ENCODE measurements around the gene CXCL8. TPM values are rescaled to one million over a fixed set of nuclear protein-coding genes. Genes with fewer than 3 reads are reported as not detected.
"Not testable (repeated sequence)": the region's sequence is repeated elsewhere in the genome, so short reads cannot be mapped to it uniquely, and the experiment has no call there.

The CXCL8 gene
- total RNA-seq, 2 donors from 2014 or later: 11.9 to 14.5 TPM

- Mint-ChIP-seq H3K4me3 (no peak overlapping the region), H3K27me3 (peaks cover 7% of the 10 kb centered on the region), H3K36me3 (ENCODE audit: low read depth) (no peaks in the 10 kb centered on the region), H3K27ac (no peak overlapping the region), H3K4me1 (no peaks in the 10 kb centered on the region), H3K9me3 (no peaks in the 10 kb centered on the region)
- no peak for ATAC-seq (replicated peaks)
Observed at GRCh38 chr4:73744203-73744602, 3.8 kb downstream of the CXCL8 start.

DNA sequence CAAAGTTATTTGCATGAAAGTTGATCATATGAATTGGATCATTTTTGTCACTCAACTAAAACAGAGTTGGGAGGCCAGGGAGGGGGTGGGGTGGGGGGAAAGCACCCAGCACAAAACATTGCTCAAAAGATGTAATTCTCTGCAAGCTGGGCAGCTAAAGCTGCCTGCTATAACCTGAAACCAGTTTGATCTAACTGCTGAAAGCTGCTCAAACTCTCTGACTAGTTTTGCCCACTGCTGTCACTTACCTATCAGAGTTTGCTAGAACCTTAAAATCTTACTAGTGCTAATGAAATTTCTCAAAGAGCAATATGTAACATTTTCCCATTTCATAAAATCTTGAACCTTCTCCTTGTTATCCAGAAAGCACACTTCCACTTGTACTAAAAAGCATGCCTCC, 10.4 kb downstream of the CXCL8 start:
- Mint-ChIP-seq H3K9me3 (no peaks in the 10 kb centered on the region), H3K36me3 (ENCODE audit: low read depth) (no peaks in the 10 kb centered on the region), H3K27ac (no peak overlapping the region), H3K4me3 (no peak overlapping the region), H3K4me1 (no peaks in the 10 kb centered on the region), H3K27me3 (peaks cover 7% of the 10 kb centered on the region)
- no peak for ATAC-seq (replicated peaks)

- Mint-ChIP-seq H3K9me3 (no peaks in the 10 kb centered on the region), H3K36me3 (ENCODE audit: low read depth) (no peaks in the 10 kb centered on the region), H3K27ac (no peak overlapping the region), H3K27me3 (peaks cover 7% of the 10 kb centered on the region), H3K4me3 (no peak overlapping the region), H3K4me1 (no peaks in the 10 kb centered on the region)
- no peak for ATAC-seq (replicated peaks)
Observed at GRCh38 chr4:73751166-73751565, 10.8 kb downstream of the CXCL8 start.

GRCh38 chr4:73751830-73752229, 11.5 kb downstream of the CXCL8 start:
- peaks cover 3% of the 10 kb centered on the region for H3K27me3 Mint-ChIP-seq
- no peaks in the 10 kb centered on the region for H3K36me3 Mint-ChIP-seq (ENCODE audit: low read depth)
- H3K27ac Mint-ChIP-seq: no peak overlapping the region
- no peak overlapping the region for H3K4me3 Mint-ChIP-seq
- no peaks in the 10 kb centered on the region for H3K4me1 Mint-ChIP-seq
- no peak for ATAC-seq (replicated peaks)
- no peaks in the 10 kb centered on the region for H3K9me3 Mint-ChIP-seq

GRCh38 chr4:73752424-73752823, 12.1 kb downstream of the CXCL8 start:
- no peak for ATAC-seq (replicated peaks)
- Mint-ChIP-seq H3K27ac (no peak overlapping the region), H3K27me3 (peaks cover 3% of the 10 kb centered on the region), H3K9me3 (no peaks in the 10 kb centered on the region), H3K4me1 (no peaks in the 10 kb centered on the region), H3K4me3 (no peak overlapping the region), H3K36me3 (ENCODE audit: low read depth) (no peaks in the 10 kb centered on the region)

DNA sequence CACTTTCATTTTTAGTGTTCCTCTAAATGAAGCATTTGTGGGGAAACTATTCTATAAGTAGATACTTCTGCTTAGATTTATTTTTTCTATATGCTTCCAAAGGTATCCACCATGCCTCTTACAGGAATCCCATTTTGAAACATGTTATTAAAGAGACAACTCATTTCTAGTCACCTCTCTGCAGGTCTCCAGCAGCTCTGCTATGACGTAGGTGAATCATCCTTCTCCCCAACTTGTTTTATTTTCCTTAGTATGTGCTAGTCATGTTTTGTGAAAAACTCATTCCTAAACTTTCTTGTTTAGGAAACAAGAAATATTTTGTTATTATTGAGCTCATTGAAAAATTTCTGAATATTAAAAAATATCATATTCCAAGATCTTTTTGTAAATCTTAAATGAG, 12.8 kb downstream of the CXCL8 start:
- H3K27me3 Mint-ChIP-seq: no peaks in the 10 kb centered on the region
- H3K4me3 Mint-ChIP-seq: no peak overlapping the region
- ATAC-seq (replicated peaks): no peak
- no peaks in the 10 kb centered on the region for H3K36me3 Mint-ChIP-seq (ENCODE audit: low read depth)
- H3K9me3 Mint-ChIP-seq: no peaks in the 10 kb centered on the region
- no peaks in the 10 kb centered on the region for H3K4me1 Mint-ChIP-seq
- H3K27ac Mint-ChIP-seq: no peak overlapping the region

- ATAC-seq (replicated peaks): no peak
- Mint-ChIP-seq H3K4me1 (no peaks in the 10 kb centered on the region), H3K4me3 (no peak overlapping the region), H3K36me3 (ENCODE audit: low read depth) (no peaks in the 10 kb centered on the region), H3K9me3 (no peaks in the 10 kb centered on the region), H3K27me3 (peaks cover 3% of the 10 kb centered on the region), H3K27ac (no peak overlapping the region)
Observed at GRCh38 chr4:73754934-73755333, 14.6 kb downstream of the CXCL8 start.

- ATAC-seq (replicated peaks): no peak
- no peaks in the 10 kb centered on the region for H3K9me3 Mint-ChIP-seq
- no peak overlapping the region for H3K27ac Mint-ChIP-seq
- H3K36me3 Mint-ChIP-seq (ENCODE audit: low read depth): no peaks in the 10 kb centered on the region
- no peak overlapping the region for H3K4me3 Mint-ChIP-seq
- H3K27me3 Mint-ChIP-seq: peaks cover 3% of the 10 kb centered on the region
- H3K4me1 Mint-ChIP-seq: no peaks in the 10 kb centered on the region
Observed at GRCh38 chr4:73759357-73759756, 19.0 kb downstream of the CXCL8 start.

GRCh38 chr4:73761856-73762255, 21.5 kb downstream of the CXCL8 start:
- H3K27ac Mint-ChIP-seq: no peak overlapping the region
- no peaks in the 10 kb centered on the region for H3K36me3 Mint-ChIP-seq (ENCODE audit: low read depth)
- peaks cover 3% of the 10 kb centered on the region for H3K27me3 Mint-ChIP-seq
- H3K4me3 Mint-ChIP-seq: no peak overlapping the region
- no peaks in the 10 kb centered on the region for H3K4me1 Mint-ChIP-seq
- ATAC-seq (replicated peaks): no peak
- H3K9me3 Mint-ChIP-seq: no peaks in the 10 kb centered on the region

- no peak for ATAC-seq (replicated peaks)
- Mint-ChIP-seq H3K36me3 (ENCODE audit: low read depth) (no peaks in the 10 kb centered on the region), H3K4me3 (no peak overlapping the region), H3K27me3 (peaks cover 3% of the 10 kb centered on the region), H3K9me3 (no peaks in the 10 kb centered on the region), H3K4me1 (no peaks in the 10 kb centered on the region), H3K27ac (no peak overlapping the region)
Observed at GRCh38 chr4:73762409-73762808, 22.0 kb downstream of the CXCL8 start.

- H3K9me3 Mint-ChIP-seq: no peaks in the 10 kb centered on the region
- H3K4me1 Mint-ChIP-seq: no peaks in the 10 kb centered on the region
- no peak for ATAC-seq (replicated peaks)
- no peak overlapping the region for H3K4me3 Mint-ChIP-seq
- peaks cover 3% of the 10 kb centered on the region for H3K27me3 Mint-ChIP-seq
- no peak overlapping the region for H3K27ac Mint-ChIP-seq
- no peaks in the 10 kb centered on the region for H3K36me3 Mint-ChIP-seq (ENCODE audit: low read depth)
Observed at GRCh38 chr4:73763877-73764276, 23.5 kb downstream of the CXCL8 start.

DNA sequence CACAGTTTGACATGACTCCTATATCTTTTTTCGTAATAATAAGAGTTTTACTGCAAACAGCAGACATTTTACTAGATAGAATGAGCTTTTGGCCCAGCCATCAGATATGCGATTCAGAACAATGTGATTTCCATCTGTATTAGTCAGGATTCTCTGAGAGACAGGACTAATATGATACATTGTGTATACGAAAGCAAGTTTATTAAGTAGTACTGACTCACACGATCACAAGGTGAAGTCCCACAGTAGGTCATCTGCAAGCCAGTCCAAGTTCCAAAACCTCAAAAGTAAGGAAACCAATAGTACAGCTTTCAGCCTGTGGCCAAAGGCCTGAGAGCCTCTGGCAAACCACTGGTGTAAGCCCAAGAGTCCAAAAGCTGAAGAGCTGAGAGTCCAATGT, 24.1 kb downstream of the CXCL8 start:
- Mint-ChIP-seq H3K4me1 (no peaks in the 10 kb centered on the region), H3K36me3 (ENCODE audit: low read depth) (no peaks in the 10 kb centered on the region), H3K27ac (no peak overlapping the region), H3K27me3 (peaks cover 3% of the 10 kb centered on the region), H3K9me3 (no peaks in the 10 kb centered on the region), H3K4me3 (no peak overlapping the region)
- ATAC-seq (replicated peaks): no peak

DNA sequence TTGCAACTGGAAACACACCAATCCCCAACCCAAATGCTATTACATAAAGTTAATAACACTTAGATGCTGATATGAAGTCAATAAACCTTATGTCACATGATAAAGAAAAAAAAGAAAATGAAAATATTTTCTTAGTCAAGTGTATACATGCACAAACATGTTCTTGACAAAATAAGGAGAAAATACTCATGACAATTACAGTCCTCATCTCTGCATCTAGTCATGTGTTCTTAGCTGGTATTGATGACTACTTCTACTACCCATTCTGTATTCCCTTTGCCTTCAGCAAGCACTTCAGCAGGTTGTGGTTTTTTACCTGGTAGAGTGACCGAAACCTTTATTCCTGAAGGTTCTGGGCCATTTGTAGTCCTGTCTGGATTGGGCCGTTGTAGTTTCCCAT, 24.9 kb downstream of the CXCL8 start:
- no peak overlapping the region for H3K4me3 Mint-ChIP-seq
- H3K9me3 Mint-ChIP-seq: no peaks in the 10 kb centered on the region
- no peak for ATAC-seq (replicated peaks)
- no peaks in the 10 kb centered on the region for H3K27me3 Mint-ChIP-seq
- H3K27ac Mint-ChIP-seq: no peak overlapping the region
- H3K4me1 Mint-ChIP-seq: no peaks in the 10 kb centered on the region
- no peaks in the 10 kb centered on the region for H3K36me3 Mint-ChIP-seq (ENCODE audit: low read depth)

DNA sequence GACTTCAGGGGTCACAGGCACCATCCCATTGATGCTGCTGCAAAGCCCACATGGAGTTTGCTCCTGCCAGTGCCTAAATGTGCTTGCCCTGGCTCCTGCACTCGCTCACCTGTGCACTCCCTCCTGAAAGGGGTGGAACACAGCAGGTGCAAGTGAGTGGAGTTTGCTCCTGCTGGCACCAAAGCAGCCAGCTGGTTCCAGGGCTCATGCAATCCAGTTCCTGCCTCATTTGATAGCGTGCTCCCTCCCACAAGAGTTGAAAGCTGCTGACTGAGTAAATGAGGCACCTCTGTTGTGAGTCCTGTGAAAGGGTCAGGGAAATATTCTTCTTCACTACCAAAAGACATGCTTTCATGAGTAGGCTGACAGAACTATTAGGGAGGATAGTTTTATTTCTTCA, 30.5 kb downstream of the CXCL8 start:
- ATAC-seq (replicated peaks): no peak
- Mint-ChIP-seq H3K36me3 (ENCODE audit: low read depth) (no peaks in the 10 kb centered on the region), H3K27ac (no peak overlapping the region), H3K4me3 (no peak overlapping the region), H3K9me3 (peaks cover 4% of the 10 kb centered on the region), H3K27me3 (peaks cover 6% of the 10 kb centered on the region), H3K4me1 (no peaks in the 10 kb centered on the region)

DNA sequence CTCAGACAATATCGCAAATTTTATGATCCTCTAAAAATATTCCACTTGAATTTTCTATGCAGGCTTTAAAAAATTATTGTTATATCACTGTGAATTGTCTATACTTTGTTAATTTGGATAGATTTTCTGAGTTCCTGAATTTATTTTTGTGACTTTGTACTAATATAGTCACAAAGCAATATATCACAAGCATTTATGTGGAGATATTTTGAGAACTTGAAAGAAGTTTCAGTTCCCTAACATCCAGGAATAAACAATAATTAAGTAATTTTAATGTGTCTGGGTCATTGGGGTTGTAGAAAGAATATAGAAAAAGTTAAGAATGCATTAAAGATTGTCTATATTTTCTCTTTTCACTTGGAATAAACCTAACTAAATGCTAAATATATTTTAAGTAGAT, 32.0 kb downstream of the CXCL8 start:
- Mint-ChIP-seq H3K27me3 (peaks cover 6% of the 10 kb centered on the region), H3K9me3 (peaks cover 4% of the 10 kb centered on the region), H3K27ac (no peak overlapping the region), H3K36me3 (ENCODE audit: low read depth) (no peaks in the 10 kb centered on the region), H3K4me3 (no peak overlapping the region), H3K4me1 (no peaks in the 10 kb centered on the region)
- ATAC-seq (replicated peaks): no peak

DNA sequence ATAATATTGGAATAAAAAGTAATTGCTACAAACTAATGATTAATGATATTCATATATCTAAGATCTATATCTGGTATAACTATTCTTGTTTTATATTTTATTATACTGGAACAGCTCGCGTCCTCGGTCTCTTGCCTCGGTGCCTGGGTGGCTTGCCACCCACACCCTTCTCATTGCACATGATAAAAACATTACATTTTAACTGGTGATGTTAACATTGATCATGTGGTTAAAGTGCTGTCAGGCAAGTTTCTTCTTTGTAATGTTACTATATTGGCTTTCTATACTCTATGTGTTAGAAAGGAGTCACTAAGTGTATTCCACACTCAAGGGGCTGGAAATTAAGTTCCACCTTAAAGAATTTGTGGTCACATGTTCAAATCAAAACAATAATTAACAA, 34.0 kb downstream of the CXCL8 start:
- not testable (repeated sequence) for H3K36me3 Mint-ChIP-seq (ENCODE audit: low read depth); H3K27ac Mint-ChIP-seq; H3K27me3 Mint-ChIP-seq; H3K4me1 Mint-ChIP-seq; H3K4me3 Mint-ChIP-seq; H3K9me3 Mint-ChIP-seq; ATAC-seq (replicated peaks)
